CD4-positive, alpha-beta T cell treated with Interferon gamma for 1 hour (primary cell): ENCODE measurements around the gene TBC1D32.
"Not testable (repeated sequence)": the region's sequence is repeated elsewhere in the genome, so short reads cannot be mapped to it uniquely, and the experiment has no call there.

Experiments
- DNase-seq: peaks from one replicate; pipeline ENCODE4 v3.0.0-alpha.2; 2020

TBC1D32 gene

GRCh38 chr6:121330516-121330915, 3.8 kb downstream of the TBC1D32 start:
- DNase-seq = no peak

GRCh38 chr6:121321282-121321681, 13.0 kb downstream of the TBC1D32 start:
- DNase-seq = no peak

- DNase-seq = no peak
Measured at GRCh38 chr6:121319603-121320002, 14.7 kb downstream of the TBC1D32 start.

- DNase-seq = no peak
Measured at GRCh38 chr6:121319112-121319553, 15.1 kb downstream of the TBC1D32 start.

DNA sequence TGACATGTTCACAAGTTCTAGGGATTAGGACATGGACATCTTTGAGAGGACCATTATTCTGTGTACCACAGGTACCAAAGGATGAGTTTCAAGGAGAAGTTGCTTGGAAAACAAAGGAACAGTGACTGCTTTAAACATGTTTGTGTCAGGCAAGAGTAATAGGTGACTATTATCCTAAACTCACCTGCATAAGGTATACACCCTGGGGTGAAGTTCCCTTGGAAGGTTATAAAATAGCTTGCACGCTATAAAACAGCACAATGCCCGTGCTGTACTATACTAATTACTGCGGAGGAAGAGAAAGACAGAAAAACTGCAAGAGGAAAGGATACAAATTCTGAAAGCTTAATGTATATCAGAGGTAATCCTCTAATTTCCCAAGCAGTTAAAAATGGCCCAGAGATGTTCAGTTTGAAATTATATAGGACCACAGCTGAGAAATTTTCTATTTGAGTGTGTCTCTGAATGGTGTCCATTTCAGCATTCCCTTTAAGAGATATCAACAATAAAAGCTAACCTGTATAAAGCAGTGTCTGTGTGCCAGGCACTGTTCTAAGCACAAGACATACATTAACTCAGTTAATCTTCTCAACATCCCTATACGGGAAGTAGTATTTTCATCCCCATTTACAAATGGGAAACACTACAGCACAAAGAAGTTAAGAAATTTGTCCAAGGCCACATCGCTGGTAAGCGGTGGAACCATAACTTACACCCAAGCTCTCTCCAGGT, 19.7 kb downstream of the TBC1D32 start:
- DNase-seq = no peak

DNA sequence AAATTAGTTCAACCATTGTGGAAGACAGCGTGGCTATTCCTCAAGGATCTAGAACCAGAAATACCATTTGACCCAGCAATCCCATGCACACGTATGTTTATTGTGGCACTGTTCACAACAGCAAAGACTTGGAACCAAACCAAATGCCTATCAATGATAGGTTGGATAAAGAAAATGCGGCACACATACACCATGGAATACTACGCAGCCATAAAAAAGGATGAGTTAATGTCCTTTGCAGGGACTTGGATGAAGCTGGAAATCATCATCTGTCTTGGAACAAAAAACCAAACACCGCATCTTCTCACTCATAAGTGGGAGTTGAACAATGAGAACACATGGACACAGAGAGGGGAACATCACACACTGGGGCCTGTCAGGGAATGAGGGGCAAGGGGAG, 22.5 kb downstream of the TBC1D32 start:
- DNase-seq = not testable (repeated sequence)

GRCh38 chr6:121310495-121310894, 23.8 kb downstream of the TBC1D32 start:
- DNase-seq = no peak

- DNase-seq = no peak
Measured at GRCh38 chr6:121309768-121310469, 24.4 kb downstream of the TBC1D32 start.

DNA sequence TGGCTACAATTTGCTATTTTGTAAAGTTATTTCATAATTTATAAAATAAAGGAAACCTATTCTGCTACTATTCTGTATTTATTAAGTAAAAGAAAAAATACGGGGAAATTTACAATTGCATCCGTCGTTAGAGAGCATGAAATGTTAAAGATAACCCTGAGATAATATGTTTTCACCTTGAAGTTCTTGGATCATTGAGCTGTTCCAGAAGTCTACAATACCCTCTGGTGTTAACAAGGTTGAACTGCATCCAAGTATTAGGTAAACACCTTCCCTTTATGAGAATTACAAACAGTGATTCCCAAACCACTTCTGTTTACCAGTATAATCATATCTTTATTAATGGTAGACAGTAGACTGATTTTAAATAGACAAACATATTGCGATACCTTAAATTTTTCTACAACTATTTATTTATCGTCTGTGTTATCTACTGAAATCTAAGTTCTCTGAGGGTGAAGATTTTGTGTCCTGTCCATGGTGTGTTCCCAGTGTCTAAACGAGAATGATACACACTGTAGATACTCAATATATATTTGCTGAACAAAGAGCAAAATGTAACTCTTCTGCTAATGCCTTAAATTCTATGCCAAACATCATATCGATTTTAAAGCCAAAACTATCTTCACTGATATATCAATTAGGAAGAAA, 28.2 kb downstream of the TBC1D32 start:
- DNase-seq = no peak

GRCh38 chr6:121302882-121303281, 31.4 kb downstream of the TBC1D32 start:
- no peak for DNase-seq

- DNase-seq = not testable (repeated sequence)
Measured at GRCh38 chr6:121301156-121301555, 33.1 kb downstream of the TBC1D32 start.

GRCh38 chr6:121297694-121298093, 36.6 kb downstream of the TBC1D32 start:
- DNase-seq = no peak

GRCh38 chr6:121285041-121285440, 49.2 kb downstream of the TBC1D32 start:
- DNase-seq = no peak

GRCh38 chr6:121274666-121275295, 59.5 kb downstream of the TBC1D32 start:
- no peak for DNase-seq

GRCh38 chr6:121263742-121264141, 70.5 kb downstream of the TBC1D32 start:
- DNase-seq = no peak

GRCh38 chr6:121260651-121261102, 73.6 kb downstream of the TBC1D32 start:
- no peak for DNase-seq

- no peak for DNase-seq
Measured at GRCh38 chr6:121247386-121247785, 86.9 kb downstream of the TBC1D32 start.

- no peak for DNase-seq
Measured at GRCh38 chr6:121242386-121242785, 91.9 kb downstream of the TBC1D32 start.

DNA sequence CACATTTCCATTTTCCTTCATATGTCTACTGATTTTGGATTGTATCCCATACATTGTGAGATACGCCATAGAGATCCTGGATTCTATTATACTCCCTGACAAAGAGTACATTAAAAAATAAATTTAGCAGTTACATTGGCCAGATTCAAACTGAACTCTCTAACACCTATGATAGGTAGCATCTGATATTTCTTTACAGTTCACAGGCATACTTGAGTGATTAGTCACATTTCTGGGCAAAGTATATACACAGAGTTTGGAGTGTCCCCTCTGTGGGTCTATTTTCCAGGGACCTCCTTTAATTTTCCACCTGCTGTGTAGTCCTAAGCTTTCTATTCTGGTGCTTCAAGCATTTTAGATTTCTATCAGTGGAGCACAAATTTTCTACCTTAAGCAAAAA, 96.4 kb downstream of the TBC1D32 start:
- DNase-seq = no peak

- DNase-seq = no peak
Measured at GRCh38 chr6:121236984-121237383, 97.3 kb downstream of the TBC1D32 start.

DNA sequence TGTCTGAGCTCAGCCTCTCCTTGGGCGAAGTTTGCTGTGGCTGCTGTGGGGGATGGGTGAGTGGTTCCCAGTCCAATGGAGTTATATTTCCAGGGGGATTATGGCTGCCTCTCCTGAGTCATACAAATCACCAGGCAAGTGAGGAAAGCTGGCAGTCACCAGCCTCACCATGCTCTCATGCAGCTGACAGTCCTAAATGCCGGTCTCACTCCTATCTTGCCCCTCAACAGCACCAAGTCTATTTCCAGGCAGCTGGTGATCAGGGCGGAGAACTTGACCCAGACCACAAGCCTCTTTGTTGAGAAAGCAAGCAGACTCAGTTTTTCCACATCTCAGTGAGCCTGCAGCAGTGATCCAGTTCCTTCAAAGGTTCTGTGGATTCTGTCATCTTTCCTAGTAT, 98.9 kb downstream of the TBC1D32 start:
- DNase-seq = no peak

- DNase-seq = no peak
Measured at GRCh38 chr6:121223930-121224329, 110.3 kb downstream of the TBC1D32 start.

DNA sequence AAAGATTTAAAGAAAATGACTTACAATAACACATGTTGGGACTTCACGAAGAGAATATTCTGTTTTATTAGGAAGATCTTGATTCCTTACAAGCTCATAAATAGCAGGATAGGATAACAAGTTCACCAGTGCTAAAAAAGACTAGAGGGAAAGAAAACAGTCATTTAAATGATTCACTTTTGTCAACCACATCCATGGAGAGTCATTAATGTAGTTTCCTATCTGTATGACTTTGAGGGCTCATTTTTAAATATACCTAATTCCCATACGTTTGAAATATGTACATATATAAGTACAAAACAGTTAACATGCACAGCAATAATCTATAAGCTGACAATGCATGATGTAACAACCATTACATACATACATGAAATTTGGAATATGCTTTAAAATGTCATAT, 111.1 kb downstream of the TBC1D32 start:
- DNase-seq = no peak
